Measurements from ENCODE around the gene CTRB2.
"Not testable (repeated sequence)": the region's sequence is repeated elsewhere in the genome, so short reads cannot be mapped to it uniquely, and the experiment has no call there.

Gene CTRB2

GRCh38 chr16:75241955-75242354 is 35.0 kb upstream of the CTRB2 start:
- DNase-seq: no peak

GRCh38 chr16:75241412-75241811 is 34.5 kb upstream of the CTRB2 start:
- no peak for DNase-seq

DNA sequence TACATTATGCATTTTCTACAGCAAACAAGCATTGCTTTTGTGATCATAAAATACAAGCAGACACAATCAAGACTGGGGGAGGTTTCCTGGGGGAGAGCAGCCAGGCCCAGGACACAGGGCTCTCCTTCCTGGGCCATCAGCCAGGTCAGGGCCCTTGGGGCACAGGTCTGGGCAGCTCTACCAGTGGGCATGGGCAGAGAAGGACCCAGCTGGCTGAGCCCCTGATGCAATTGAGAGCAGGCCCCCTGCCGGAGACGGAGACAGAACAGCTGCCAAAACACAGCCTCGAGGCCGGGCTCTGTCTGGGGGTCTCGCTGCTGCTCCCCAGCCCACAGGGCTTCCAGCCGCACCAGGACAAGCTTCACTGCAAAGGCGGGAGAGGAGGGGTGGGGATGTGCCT is 33.7 kb upstream of the CTRB2 start:
- DNase-seq: not testable (repeated sequence)

DNA sequence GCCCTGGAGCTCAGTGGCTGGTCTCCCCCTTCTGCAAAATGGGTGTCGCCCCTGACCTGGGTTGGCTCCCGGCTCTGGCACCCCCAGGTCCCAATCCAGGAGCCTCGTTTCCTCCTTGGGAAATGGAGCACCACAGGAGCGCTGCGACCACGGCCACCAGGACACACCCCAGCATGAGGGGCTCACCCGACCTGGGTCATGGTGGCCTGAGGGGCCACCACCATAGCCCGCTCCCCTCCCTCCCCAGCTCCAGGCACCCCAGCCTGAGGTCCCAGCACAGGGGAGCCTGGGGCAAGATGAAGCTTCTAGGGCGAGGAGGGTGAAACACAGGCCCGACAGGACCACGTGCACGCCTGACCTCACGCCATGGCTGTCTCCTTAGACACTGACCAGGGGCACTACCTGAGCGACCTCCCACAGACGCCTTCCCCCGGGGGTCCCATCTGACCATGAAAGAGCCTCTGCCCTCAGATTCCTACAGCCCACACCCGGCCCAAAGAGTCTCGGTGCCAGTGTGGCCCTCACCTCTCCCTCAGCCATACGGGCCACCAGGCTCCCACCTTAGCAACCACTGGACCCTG is 32.7 kb upstream of the CTRB2 start:
- DNase-seq: no peak

GRCh38 chr16:75238853-75239541 is 32.0 kb upstream of the CTRB2 start:
- DNase-seq: no peak

- no peak for DNase-seq
These were observed 31.3 kb upstream of the CTRB2 start for GRCh38 chr16:75238132-75238852.

DNA sequence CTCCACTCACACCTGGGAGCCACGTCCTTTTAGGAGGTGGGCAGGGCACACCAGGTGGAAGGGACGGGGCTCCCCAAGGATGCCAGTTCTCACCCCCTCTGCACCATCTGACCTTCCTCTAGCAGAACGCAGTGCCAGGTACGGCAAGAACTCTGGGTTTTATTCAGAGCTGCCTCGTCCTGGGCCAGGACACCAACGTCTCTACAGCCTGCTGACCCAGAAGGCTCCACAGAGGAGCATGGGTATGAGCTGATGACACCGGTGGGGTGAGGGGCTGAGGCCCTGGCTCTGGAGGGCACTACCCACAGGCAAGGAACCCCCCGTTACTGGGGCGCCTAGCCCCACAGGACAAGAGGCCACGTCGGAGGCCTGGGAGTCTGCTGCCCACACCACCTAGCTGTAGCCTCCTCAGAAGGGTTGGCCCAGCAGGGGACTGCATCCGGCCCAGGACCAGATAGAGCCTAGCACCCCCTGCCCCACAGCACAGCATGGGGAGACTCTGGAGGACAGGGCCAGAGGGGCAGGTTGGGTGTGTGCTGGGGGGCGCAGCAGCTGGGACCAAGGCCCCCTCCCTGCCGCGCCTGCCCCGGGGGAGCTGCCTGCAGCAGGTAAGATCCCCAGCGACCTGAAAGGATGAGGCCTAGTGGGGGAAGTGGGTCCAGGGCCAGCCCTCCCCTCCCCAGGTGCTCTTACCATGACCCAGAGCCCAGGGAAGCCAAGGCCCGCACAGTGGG is 30.6 kb upstream of the CTRB2 start:
- no peak for DNase-seq

DNA sequence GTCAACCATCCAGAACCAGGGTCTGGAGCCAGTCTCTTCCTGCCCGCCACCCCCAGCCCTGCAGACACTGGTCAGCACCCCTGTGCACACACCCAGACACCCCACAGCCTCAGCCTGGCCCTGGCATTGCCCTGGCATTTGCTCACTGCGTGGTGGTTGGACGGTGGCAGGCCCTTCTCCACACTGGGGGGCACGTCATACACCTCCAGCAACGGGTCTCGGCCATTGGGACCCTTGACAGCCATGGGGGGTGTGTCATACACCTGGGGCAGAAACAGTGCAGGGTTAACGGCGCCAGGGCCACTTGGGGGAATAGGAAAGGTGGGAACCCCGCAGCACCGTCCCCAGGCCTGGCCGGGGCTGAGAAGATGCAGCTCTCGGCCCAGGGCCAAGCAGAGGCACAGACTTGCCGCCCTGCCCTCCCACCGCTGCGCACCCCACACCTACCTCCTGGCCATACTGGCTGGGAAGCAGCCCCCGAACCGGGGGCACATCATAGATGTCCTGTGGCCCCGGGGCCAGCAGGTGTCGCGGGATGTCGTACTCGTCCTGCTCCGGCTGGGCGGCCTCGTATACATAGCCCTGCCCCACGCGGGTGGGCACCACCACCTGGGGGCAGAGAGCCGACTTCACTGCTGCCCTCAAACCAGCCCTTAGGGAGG is 29.9 kb upstream of the CTRB2 start:
- DNase-seq: no peak

- no peak for DNase-seq
These were observed 29.3 kb upstream of the CTRB2 start for GRCh38 chr16:75236232-75236631.

- DNase-seq: no peak
These were observed 28.8 kb upstream of the CTRB2 start for GRCh38 chr16:75235721-75236193.

GRCh38 chr16:75234856-75235696 is 28.1 kb upstream of the CTRB2 start:
- DNase-seq: no peak

GRCh38 chr16:75233611-75233938 is 26.6 kb upstream of the CTRB2 start:
- no peak for DNase-seq

DNA sequence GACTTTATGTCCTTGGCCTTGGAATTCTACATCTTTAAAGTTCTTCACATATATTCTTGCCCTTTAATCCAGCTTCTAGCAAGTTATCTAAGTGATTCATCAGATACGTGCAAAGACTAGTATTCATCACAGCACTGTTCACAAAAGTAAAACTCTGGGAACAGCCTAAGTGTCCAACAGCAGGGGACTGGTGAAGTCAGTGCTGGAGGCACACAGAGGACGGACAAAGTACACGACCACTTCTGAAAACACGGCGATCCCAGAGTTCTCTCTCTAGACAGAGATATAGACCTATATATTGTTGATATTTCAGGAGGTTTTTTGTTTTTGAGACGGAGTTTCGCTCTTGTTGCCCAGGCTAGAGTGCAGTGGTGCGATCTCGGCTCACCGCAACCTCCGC is 24.6 kb upstream of the CTRB2 start:
- DNase-seq: no peak

GRCh38 chr16:75230471-75231110 is 23.6 kb upstream of the CTRB2 start:
- DNase-seq: no peak

- no peak for DNase-seq
These were observed 22.4 kb upstream of the CTRB2 start for GRCh38 chr16:75229172-75230031.

DNA sequence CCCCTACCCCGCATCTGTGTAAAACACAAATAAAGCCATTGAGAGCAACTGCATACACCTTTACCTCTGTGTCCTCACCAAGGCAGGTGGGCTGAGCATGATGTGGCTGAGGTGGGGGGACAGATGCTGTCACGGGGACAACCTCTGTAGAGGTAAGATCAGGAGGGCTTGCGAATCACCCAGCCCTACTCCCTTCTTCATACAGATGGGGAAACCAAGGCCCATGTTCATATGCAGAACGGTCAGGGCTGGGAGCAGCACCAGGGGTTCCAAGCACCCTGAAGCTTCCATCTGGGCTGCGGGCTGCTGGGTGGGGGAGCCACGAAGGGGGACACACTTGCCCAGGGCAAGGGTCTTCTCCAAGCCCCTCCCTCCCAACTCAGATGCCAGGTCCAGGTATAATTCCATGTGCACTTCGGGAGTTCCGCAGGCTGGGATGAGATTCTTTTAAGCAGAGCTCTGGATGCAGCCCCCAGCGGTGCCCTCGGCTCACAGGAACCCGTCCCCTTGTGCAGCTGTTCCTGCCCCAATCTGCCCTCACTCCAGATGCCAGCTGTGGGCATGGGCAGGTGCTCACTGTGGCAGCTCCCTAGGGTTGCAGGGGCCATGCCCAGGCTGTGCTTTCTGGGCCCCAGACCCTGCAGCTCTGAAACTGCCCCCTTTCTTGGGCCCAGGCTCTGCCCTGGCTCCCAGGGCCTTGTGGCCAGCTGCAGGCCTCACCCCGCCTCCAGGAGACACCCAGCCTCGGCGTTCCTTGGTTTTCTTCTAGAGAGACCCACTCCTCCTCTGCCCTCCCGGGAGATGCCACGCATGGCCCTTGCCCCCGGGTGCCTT is 21.4 kb upstream of the CTRB2 start:
- no peak for DNase-seq

DNA sequence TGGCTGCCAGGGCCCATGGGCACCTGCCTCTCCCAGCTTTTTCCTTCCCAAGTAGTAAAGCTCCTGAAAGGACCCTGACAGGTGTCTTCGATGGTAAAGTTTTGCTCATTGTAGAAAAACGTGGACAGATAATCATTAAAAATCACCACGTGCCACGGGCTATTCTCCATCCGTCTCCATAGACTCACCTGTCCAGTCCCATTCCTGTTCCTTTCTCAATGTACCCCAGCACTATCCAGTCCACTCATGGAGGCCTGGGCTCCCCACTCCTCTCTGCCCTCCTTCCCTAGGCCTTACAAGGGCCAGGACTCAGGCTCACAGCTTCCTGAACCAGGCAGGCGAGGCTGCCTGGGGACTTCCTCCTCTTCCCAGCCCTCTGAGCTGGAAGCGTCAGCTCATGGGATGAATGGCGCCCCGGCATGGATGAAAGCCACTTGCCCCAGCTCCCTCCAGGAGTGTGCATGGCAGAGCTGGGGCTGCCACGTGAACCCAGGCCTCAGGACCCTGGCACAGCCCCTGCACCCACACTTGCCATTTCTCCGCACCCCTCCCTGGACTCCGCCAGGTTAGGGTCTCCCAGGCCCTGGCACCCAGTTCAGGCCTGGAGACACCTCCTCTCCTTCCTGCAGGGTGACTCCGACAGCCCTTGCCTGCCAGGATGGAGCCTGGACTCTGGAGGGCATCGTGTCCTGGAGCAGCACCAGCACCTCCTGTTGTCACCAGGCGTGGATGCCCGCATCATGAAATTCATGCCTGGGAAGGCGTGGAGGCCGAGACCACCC is 20.6 kb upstream of the CTRB2 start:
- no peak for DNase-seq

DNA sequence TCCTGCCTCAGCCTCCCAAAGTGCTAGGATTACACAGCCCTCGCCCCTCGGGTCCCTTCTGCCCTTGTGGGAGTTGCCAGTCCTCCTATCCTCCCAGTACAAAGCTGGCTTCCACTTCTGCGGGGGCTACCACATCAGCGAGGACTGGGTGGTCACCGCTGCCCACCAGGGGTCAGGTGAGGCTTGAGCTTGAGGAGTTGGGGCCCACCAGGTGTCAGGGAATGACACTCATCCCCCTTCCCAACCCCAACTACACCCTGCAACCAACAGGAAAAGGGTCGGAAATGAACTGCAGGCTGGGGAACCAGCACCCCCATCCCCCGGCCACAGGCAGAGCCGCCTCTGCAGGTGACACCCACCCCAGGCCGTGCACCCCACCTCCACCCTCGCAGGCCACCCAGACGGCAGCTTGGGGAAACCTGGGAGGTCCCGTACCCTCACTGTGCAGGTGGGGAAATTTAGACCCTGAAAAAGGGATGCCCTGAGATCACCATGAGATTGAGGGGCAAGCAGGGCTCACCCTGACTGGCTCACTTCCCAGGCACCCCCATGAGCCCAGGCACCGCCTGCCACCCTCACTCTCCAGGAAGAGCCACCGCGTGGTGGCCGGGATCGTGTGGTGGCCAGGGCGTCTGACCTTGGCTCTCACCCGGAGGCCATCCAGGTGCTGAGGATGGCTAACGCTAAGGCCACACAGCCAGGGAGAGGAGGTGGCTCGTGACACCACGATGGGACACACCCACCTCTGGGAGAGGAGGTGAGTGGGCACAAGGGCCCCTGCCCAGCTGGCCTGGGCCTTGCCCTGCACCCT is 19.8 kb upstream of the CTRB2 start:
- DNase-seq: no peak

Data from CD4-positive, alpha-beta T cell treated with Interleukin-17A for 4 hours (primary cell).